Thyroid gland (tissue), 4 donors: ENCODE results near the gene CWC27. TPM values are rescaled to one million over a fixed set of nuclear protein-coding genes. Genes with fewer than 3 reads are reported as not detected.

Experiments
- DNase-seq, 2 donors: peaks; one replicate each; pipeline ENCODE4 v3.0.0-alpha.2; 2019
- H3K27ac ChIP-seq, 3 donors: fragments of 200-600 bp; sonication (generic); 1 replicate in 2 of 3; 2 replicates in 1 of 3; pipeline ENCODE4 v1.5.1; 2016 to 2019; ENCODE audit warnings: mild to moderate bottlenecking in 1 of 3, moderate library complexity in 1 of 3
- H3K27me3 ChIP-seq: fragments of 200-600 bp; sonication (generic); one replicate; pipeline ENCODE4 v1.5.1; 2019
- H3K36me3 ChIP-seq, 2 donors: fragments of 200-600 bp; sonication (generic); one replicate each; pipeline ENCODE4 v1.5.1; 2016 to 2019
- H3K4me1 ChIP-seq, 2 donors: fragments of 200-600 bp; sonication (generic); one replicate each; pipeline ENCODE4 v1.5.1; 2017 to 2019
- H3K4me3 ChIP-seq, 3 donors: fragments of 200-600 bp; sonication (generic); replicated peaks in 1 of 3; 1 replicate in 2 of 3; 2 replicates in 1 of 3; pipeline ENCODE4 v1.5.1; 2016; ENCODE audit warnings: mild to moderate bottlenecking in 1 of 3
- H3K9me3 ChIP-seq: fragments of 200-600 bp; sonication (generic); one replicate; pipeline ENCODE4 v1.5.1; 2017
- POLR2A ChIP-seq, 2 donors: fragments of 450-650 bp; IDR thresholded peaks; one replicate each; pipeline ENCODE4 v1.6.1; 2017; ENCODE audit warnings: antibody characterized with exemption in 2 of 2, mild to moderate bottlenecking in 2 of 2, moderate library complexity in 1 of 2
- WGBS, 2 donors: methylation state at CpG; one replicate each; pipeline ENCODE4 v1.1.5; 2017; 5-methylcytosine and 5-hydroxymethylcytosine counted together
- intact Hi-C: fragments of 100-400 bp; cut with DNase I; formaldehyde crosslinking; loops from one replicate; pipeline ENCODE4 v1.15.1; 2023
- total RNA-seq, 4 donors: library from RNA; depleted of rRNA; stranded (reverse); fragments of >200 nt; gene quantifications; one replicate each; pipeline ENCODE4 v1.2.3, GENCODE V29; 2016
- TF ChIP-seq, protein P1 (sequence below), 6 experiments: fragments of 200-600 bp in 3 of 6; fragments of 450-650 bp in 3 of 6; sonication (generic) in 3 of 6; IDR thresholded peaks; one replicate each; pipeline ENCODE4 v1.5.1; 2016 to 2019; ENCODE audit warnings: antibody characterized with exemption in 6 of 6, mild to moderate bottlenecking in 2 of 6, inconsistent platforms in 1 of 6, moderate library complexity in 1 of 6

Gene CWC27
- total RNA-seq, 4 donors from 2014 or later: 15.0 to 24.3 (median 16.7) TPM

GRCh38 chr5:64838803-64839202 lies 70.1 kb downstream of the CWC27 start:
- Histone ChIP-seq H3K27ac (no peak overlapping the region), H3K4me3 (no peak overlapping the region), H3K27me3 (no peaks in the 10 kb centered on the region), H3K4me1 (no peaks in the 10 kb centered on the region), H3K36me3 (no peaks in the 10 kb centered on the region), H3K9me3 (no peaks in the 10 kb centered on the region)
- intact Hi-C loops: no loop called here
- TF ChIP-seq, protein P1, sequence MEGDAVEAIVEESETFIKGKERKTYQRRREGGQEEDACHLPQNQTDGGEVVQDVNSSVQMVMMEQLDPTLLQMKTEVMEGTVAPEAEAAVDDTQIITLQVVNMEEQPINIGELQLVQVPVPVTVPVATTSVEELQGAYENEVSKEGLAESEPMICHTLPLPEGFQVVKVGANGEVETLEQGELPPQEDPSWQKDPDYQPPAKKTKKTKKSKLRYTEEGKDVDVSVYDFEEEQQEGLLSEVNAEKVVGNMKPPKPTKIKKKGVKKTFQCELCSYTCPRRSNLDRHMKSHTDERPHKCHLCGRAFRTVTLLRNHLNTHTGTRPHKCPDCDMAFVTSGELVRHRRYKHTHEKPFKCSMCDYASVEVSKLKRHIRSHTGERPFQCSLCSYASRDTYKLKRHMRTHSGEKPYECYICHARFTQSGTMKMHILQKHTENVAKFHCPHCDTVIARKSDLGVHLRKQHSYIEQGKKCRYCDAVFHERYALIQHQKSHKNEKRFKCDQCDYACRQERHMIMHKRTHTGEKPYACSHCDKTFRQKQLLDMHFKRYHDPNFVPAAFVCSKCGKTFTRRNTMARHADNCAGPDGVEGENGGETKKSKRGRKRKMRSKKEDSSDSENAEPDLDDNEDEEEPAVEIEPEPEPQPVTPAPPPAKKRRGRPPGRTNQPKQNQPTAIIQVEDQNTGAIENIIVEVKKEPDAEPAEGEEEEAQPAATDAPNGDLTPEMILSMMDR (IDR thresholded peaks at IDR 0.05): no peak
- TF ChIP-seq POLR2A (IDR thresholded peaks at IDR 0.05): no peak
- no peak for DNase-seq

DNA sequence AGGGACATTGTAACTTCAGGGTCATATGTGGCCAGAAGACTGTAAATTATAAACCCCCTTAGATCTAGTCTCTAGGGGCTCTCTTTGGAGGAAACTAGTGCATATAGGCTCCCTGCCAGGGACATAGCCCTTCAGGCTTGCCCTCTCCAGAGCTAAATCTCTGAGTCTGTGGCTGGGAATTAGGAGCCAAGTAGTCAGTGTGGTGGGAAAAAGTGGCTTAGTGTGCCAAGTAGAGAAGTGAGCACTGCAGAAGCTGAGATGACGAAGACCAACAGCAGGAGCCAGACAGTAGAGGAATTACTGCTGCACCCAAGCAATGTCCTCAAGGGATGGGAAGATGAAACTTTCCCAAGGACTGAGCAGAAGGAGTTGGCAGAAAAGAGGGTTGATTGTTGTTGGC lies 71.2 kb downstream of the CWC27 start:
- WGBS, 2 donors: 71 to 90% methylated on average over 1 of the region's 1 CpG
- H3K4me3 ChIP-seq: no peak overlapping the region
- no peaks in the 10 kb centered on the region for H3K27me3 ChIP-seq
- DNase-seq: no peak
- intact Hi-C loops: no loop called here
- no peak for TF ChIP-seq POLR2A (IDR thresholded peaks at IDR 0.05)
- TF ChIP-seq, protein P1 (IDR thresholded peaks at IDR 0.05): no peak
- no peaks in the 10 kb centered on the region for H3K4me1 ChIP-seq
- H3K36me3 ChIP-seq: no peaks in the 10 kb centered on the region
- H3K9me3 ChIP-seq: no peaks in the 10 kb centered on the region
- H3K27ac ChIP-seq: no peak overlapping the region

- Histone ChIP-seq H3K4me3 (no peak overlapping the region), H3K27me3 (no peaks in the 10 kb centered on the region), H3K9me3 (no peaks in the 10 kb centered on the region), H3K4me1 (no peaks in the 10 kb centered on the region), H3K36me3 (no peaks in the 10 kb centered on the region), H3K27ac (no peak overlapping the region)
- TF ChIP-seq POLR2A (IDR thresholded peaks at IDR 0.05): no peak
- DNase-seq: no peak
- intact Hi-C loops: no loop called here
- 100% methylated on average over 1 of the region's 1 CpG for WGBS, 2 donors
Measured at GRCh38 chr5:64840958-64841357, 72.2 kb downstream of the CWC27 start.

GRCh38 chr5:64853777-64854176 lies 85.0 kb downstream of the CWC27 start:
- no peaks in the 10 kb centered on the region for H3K27me3 ChIP-seq
- intact Hi-C loops: no loop called here
- no peak overlapping the region for H3K27ac ChIP-seq
- TF ChIP-seq, protein P1 (IDR thresholded peaks at IDR 0.05): no peak
- H3K9me3 ChIP-seq: no peaks in the 10 kb centered on the region
- H3K4me3 ChIP-seq: no peak overlapping the region
- H3K4me1 ChIP-seq: no peaks in the 10 kb centered on the region
- no peaks in the 10 kb centered on the region for H3K36me3 ChIP-seq
- DNase-seq: no peak
- 95 to 96% methylated on average over 5 of the region's 5 CpGs for WGBS, 2 donors

DNA sequence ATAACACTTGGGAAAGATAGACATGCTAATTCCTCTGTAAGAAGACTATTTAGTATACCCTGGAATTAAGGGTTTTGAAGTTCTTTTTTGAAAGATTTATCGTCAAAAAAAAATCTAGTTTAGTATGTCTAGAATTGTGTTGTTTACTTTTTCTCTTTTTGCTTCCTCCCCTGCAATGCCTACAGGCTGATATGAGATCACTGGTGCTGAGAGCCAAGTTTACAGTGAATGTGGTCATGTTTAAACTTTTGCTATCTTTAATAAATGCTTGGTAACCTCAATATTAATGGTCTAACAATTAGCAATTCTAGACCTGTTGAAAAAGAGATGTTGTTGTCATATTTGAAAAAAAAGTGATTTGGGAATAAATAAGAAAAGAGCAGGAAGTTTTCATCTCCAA lies 86.1 kb downstream of the CWC27 start:
- H3K4me3 ChIP-seq: no peak overlapping the region
- H3K27me3 ChIP-seq: no peaks in the 10 kb centered on the region
- TF ChIP-seq, protein P1 (IDR thresholded peaks at IDR 0.05): no peak
- TF ChIP-seq POLR2A (IDR thresholded peaks at IDR 0.05): no peak
- H3K27ac ChIP-seq: no peak overlapping the region
- intact Hi-C loops: no loop called here
- WGBS, 2 donors: 90 to 92% methylated on average over 1 of the region's 1 CpG
- no peak for DNase-seq
- H3K4me1 ChIP-seq: no peaks in the 10 kb centered on the region
- H3K36me3 ChIP-seq: no peaks in the 10 kb centered on the region
- H3K9me3 ChIP-seq: no peaks in the 10 kb centered on the region

DNA sequence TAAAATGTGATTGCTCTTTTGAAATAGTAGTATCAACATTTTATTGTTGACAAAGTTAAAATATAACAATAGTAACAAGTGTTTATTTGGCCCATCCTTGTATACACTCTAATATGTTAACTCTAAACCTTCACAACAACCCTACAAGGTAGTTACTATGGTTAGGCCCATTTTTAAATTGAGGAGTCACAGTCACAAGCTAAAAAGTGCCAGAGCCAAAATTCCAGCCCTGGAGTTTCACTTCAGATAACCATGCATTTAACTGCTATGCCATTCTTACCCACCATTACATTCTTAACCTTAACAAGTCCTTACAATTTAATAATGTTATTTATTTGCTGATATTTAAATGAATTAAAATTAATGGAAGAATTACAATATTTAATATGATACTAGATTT lies 91.2 kb downstream of the CWC27 start:
- DNase-seq: no peak
- Histone ChIP-seq H3K4me3 (no peak overlapping the region), H3K27ac (no peak overlapping the region), H3K27me3 (no peaks in the 10 kb centered on the region), H3K4me1 (peaks cover 0 to 6% of the 10 kb centered on the region in 2 donors), H3K9me3 (no peaks in the 10 kb centered on the region), H3K36me3 (no peaks in the 10 kb centered on the region)
- intact Hi-C loops: no loop called here
- TF ChIP-seq, protein P1 (IDR thresholded peaks at IDR 0.05): no peak
- TF ChIP-seq POLR2A (IDR thresholded peaks at IDR 0.05): no peak
